Parathyroid adenoma (tissue), 2 donors: ENCODE data around the gene TP53I13.

Experiments used
- H2AFZ ChIP-seq: fragments of 300-600 bp; sonication (generic); one replicate; pipeline ENCODE4 v1.7.0; 2017; ENCODE audit warnings: antibody characterized with exemption, mild to moderate bottlenecking
- H3K27ac ChIP-seq: fragments of 300-600 bp; sonication (generic); one replicate; pipeline ENCODE4 v1.7.0; 2017
- H3K27me3 ChIP-seq: fragments of 300-600 bp; sonication (generic); one replicate; pipeline ENCODE4 v1.7.0; 2017; ENCODE audit warnings: low read length; ENCODE audit not compliant: control insufficient read depth, insufficient read depth
- H3K36me3 ChIP-seq: fragments of 300-600 bp; sonication (generic); one replicate; pipeline ENCODE4 v1.7.0; 2017; ENCODE audit warnings: low read length; ENCODE audit not compliant: control insufficient read depth, insufficient read depth
- H3K4me1 ChIP-seq: fragments of 300-600 bp; sonication (generic); one replicate; pipeline ENCODE4 v1.7.0; 2017; ENCODE audit warnings: control low read depth
- H3K4me2 ChIP-seq: fragments of 300-600 bp; sonication (generic); one replicate; pipeline ENCODE4 v1.7.0; 2017; ENCODE audit warnings: low read length
- H3K4me3 ChIP-seq: fragments of 300-600 bp; sonication (generic); one replicate; pipeline ENCODE4 v1.7.0; 2017; ENCODE audit warnings: low read depth, low read length
- H3K79me2 ChIP-seq: fragments of 300-600 bp; sonication (generic); one replicate; pipeline ENCODE4 v1.7.0; 2017; ENCODE audit warnings: control low read depth
- H3K9ac ChIP-seq: fragments of 300-600 bp; sonication (generic); one replicate; pipeline ENCODE4 v1.7.0; 2017; ENCODE audit warnings: mild to moderate bottlenecking
- H3K9me3 ChIP-seq: fragments of 300-600 bp; sonication (generic); one replicate; pipeline ENCODE4 v1.7.0; 2017; ENCODE audit warnings: low read length; ENCODE audit not compliant: control insufficient read depth
- CTCF ChIP-seq: fragments of 300-600 bp; sonication (generic); IDR thresholded peaks from one replicate; pipeline ENCODE4 v1.7.0; 2017; ENCODE audit warnings: antibody characterized with exemption, mild to moderate bottlenecking
- donor health status: primary hyperparathyroidism.

TP53I13 gene

GRCh38 chr17:29612404-29613280 lies 44.1 kb downstream of the TP53I13 start:
- peak overlapping the region; percentile 33 for H3K4me3 ChIP-seq
- TF ChIP-seq CTCF = no peak
- no peaks in the 10 kb centered on the region for H3K36me3 ChIP-seq
- no peaks in the 10 kb centered on the region for H3K9me3 ChIP-seq
- peaks cover 17% of the 10 kb centered on the region for H3K4me1 ChIP-seq
- H3K27me3 ChIP-seq = no peaks in the 10 kb centered on the region
- H3K27ac ChIP-seq = no peak overlapping the region
- H3K79me2 ChIP-seq = no peaks in the 10 kb centered on the region
- no peak overlapping the region for H3K4me2 ChIP-seq
- H2AFZ ChIP-seq = peak overlapping the region; percentile 59
- H3K9ac ChIP-seq = no peak overlapping the region

GRCh38 chr17:29613352-29613837 lies 44.9 kb downstream of the TP53I13 start:
- Histone ChIP-seq H2AFZ (peak overlapping the region; percentile 59), H3K36me3 (no peaks in the 10 kb centered on the region), H3K27ac (no peak overlapping the region), H3K4me1 (peaks cover 20% of the 10 kb centered on the region), H3K9me3 (no peaks in the 10 kb centered on the region), H3K4me3 (peak overlapping the region; percentile 33), H3K9ac (no peak overlapping the region), H3K4me2 (peak overlapping the region; percentile 61), H3K27me3 (no peaks in the 10 kb centered on the region), H3K79me2 (no peaks in the 10 kb centered on the region)
- peak; percentile 86 for TF ChIP-seq CTCF

- Histone ChIP-seq H3K27me3 (no peaks in the 10 kb centered on the region), H3K4me3 (peak overlapping the region; percentile 33), H3K36me3 (no peaks in the 10 kb centered on the region), H3K9ac (no peak overlapping the region), H3K79me2 (no peaks in the 10 kb centered on the region), H3K27ac (no peak overlapping the region), H3K4me1 (peaks cover 21% of the 10 kb centered on the region), H3K4me2 (peak overlapping the region; percentile 61), H3K9me3 (no peaks in the 10 kb centered on the region), H2AFZ (peak overlapping the region; percentile 59)
- TF ChIP-seq CTCF = no peak
Observed at GRCh38 chr17:29613856-29614255, 45.4 kb downstream of the TP53I13 start.

GRCh38 chr17:29614349-29615047 lies 46.0 kb downstream of the TP53I13 start:
- no peak for TF ChIP-seq CTCF
- no peaks in the 10 kb centered on the region for H3K36me3 ChIP-seq
- peaks cover 27% of the 10 kb centered on the region for H3K4me1 ChIP-seq
- H2AFZ ChIP-seq = no peak overlapping the region
- no peak overlapping the region for H3K27ac ChIP-seq
- no peak overlapping the region for H3K4me3 ChIP-seq
- no peaks in the 10 kb centered on the region for H3K79me2 ChIP-seq
- H3K27me3 ChIP-seq = no peaks in the 10 kb centered on the region
- H3K9me3 ChIP-seq = no peaks in the 10 kb centered on the region
- no peak overlapping the region for H3K4me2 ChIP-seq
- H3K9ac ChIP-seq = no peak overlapping the region
